Ishikawa (cell line): ENCODE data around the gene PLA2R1.

Experiments used
- CEBPB ChIP-seq: IDR thresholded peaks from 2 replicates; pipeline ENCODE4 v1.6.1; 2012
- CREB1 ChIP-seq: IDR thresholded peaks from 2 replicates; pipeline ENCODE4 v1.6.1; 2012; ENCODE audit warnings: low read depth
- NFIC ChIP-seq: IDR thresholded peaks from 2 replicates; pipeline ENCODE4 v1.6.1; 2012
- TAF1 ChIP-seq: IDR thresholded peaks from 2 replicates; pipeline ENCODE4 v1.6.1; 2012; ENCODE audit warnings: low read depth, mild to moderate bottlenecking
- TEAD4 ChIP-seq: IDR thresholded peaks from 2 replicates; pipeline ENCODE4 v1.6.1; 2012
- YY1 ChIP-seq: IDR thresholded peaks from 2 replicates; pipeline ENCODE4 v1.6.1; 2012; ENCODE audit warnings: low read depth
- TF ChIP-seq, protein P1 (sequence below): IDR thresholded peaks from 2 replicates; pipeline ENCODE4 v1.6.1; 2012
- TF ChIP-seq, protein P2 (sequence below): IDR thresholded peaks from 2 replicates; pipeline ENCODE4 v1.6.1; 2012; ENCODE audit warnings: low read depth, mild to moderate bottlenecking

DNA sequence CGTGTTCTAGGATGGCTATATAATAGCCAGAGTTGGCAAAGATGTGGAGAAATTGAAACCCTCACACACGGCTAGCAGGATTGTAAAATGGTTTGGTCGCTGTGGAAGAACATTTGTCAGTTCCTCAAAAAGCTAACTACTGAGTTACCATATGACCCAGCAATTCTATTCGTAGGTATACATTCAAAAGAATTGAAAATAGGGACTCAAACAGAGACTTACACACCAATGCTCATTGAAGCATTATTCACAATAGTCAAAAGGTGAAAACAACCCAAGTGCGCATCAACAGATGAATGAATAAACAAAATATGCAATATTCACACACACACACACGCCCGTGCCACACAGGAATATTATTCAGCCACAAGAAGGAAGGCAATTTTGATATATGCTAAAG, 98.7 kb downstream of the PLA2R1 start:
- TF ChIP-seq TAF1 (no peak), NFIC (no peak), TEAD4 (no peak), YY1 (no peak), CREB1 (no peak), CEBPB (no peak)
- TF ChIP-seq, protein P1, sequence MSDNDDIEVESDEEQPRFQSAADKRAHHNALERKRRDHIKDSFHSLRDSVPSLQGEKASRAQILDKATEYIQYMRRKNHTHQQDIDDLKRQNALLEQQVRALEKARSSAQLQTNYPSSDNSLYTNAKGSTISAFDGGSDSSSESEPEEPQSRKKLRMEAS: no peak
- TF ChIP-seq, protein P2, sequence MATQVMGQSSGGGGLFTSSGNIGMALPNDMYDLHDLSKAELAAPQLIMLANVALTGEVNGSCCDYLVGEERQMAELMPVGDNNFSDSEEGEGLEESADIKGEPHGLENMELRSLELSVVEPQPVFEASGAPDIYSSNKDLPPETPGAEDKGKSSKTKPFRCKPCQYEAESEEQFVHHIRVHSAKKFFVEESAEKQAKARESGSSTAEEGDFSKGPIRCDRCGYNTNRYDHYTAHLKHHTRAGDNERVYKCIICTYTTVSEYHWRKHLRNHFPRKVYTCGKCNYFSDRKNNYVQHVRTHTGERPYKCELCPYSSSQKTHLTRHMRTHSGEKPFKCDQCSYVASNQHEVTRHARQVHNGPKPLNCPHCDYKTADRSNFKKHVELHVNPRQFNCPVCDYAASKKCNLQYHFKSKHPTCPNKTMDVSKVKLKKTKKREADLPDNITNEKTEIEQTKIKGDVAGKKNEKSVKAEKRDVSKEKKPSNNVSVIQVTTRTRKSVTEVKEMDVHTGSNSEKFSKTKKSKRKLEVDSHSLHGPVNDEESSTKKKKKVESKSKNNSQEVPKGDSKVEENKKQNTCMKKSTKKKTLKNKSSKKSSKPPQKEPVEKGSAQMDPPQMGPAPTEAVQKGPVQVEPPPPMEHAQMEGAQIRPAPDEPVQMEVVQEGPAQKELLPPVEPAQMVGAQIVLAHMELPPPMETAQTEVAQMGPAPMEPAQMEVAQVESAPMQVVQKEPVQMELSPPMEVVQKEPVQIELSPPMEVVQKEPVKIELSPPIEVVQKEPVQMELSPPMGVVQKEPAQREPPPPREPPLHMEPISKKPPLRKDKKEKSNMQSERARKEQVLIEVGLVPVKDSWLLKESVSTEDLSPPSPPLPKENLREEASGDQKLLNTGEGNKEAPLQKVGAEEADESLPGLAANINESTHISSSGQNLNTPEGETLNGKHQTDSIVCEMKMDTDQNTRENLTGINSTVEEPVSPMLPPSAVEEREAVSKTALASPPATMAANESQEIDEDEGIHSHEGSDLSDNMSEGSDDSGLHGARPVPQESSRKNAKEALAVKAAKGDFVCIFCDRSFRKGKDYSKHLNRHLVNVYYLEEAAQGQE: no peak
